Stomach (tissue), 19 donors: Measurements from ENCODE around the gene MRPL48. TPM values are rescaled to one million over a fixed set of nuclear protein-coding genes. Genes with fewer than 3 reads are reported as not detected.

Source experiments
- DNase-seq, 2 donors: peaks; one replicate each; pipeline versions ENCODE4 v3.0.0 to v3.0.0-alpha.2; 2013 to 2019
- H3K27ac ChIP-seq, 5 donors: fragments of 200-600 bp in 4 of 5; sonication (generic) in 4 of 5; one replicate each; pipeline ENCODE4 v1.5.1; 2013 to 2019; ENCODE audit warnings: mild to moderate bottlenecking in 1 of 5, moderate library complexity in 1 of 5
- H3K27me3 ChIP-seq, 3 donors: fragments of 200-600 bp; sonication (generic); one replicate each; pipeline ENCODE4 v1.5.1; 2017 to 2019; ENCODE audit warnings: mixed run types in 1 of 3
- H3K36me3 ChIP-seq, 4 donors: fragments of 200-600 bp; sonication (generic); 1 replicate in 3 of 4; 2 replicates in 1 of 4; pipeline ENCODE4 v1.5.1; 2016 to 2019
- H3K4me1 ChIP-seq, 4 donors: fragments of 200-600 bp; sonication (generic); one replicate each; pipeline ENCODE4 v1.5.1; 2016 to 2019
- H3K4me3 ChIP-seq, 4 donors: fragments of 200-600 bp; sonication (generic) in 3 of 4; one replicate each; pipeline ENCODE4 v1.5.1; 2016 to 2019; ENCODE audit warnings: mild to moderate bottlenecking in 1 of 4
- H3K9me3 ChIP-seq, 4 donors: fragments of 200-600 bp; sonication (generic); one replicate each; pipeline ENCODE4 v1.5.1; 2016 to 2019
- CTCF ChIP-seq, 7 experiments: fragments of 450-650 bp in 4 of 7; fragments of 200-600 bp in 3 of 7; sonication (generic) in 3 of 7; IDR thresholded peaks; one replicate each; pipeline ENCODE4 v1.5.1; 2016 to 2019; ENCODE audit warnings: antibody characterized with exemption in 7 of 7, control low read depth in 2 of 7, mild to moderate bottlenecking in 1 of 7
- EP300 ChIP-seq: sonication (generic); formaldehyde crosslinking; IDR thresholded peaks from one replicate; pipeline ENCODE4 v1.6.1; 2017; ENCODE audit warnings: antibody characterized with exemption
- POLR2A ChIP-seq, 4 donors: fragments of 450-650 bp; IDR thresholded peaks; one replicate each; pipeline ENCODE4 v1.6.1; 2016; ENCODE audit warnings: antibody characterized with exemption in 4 of 4, control low read depth in 2 of 4, mild to moderate bottlenecking in 1 of 4, moderate library complexity in 1 of 4
- POLR2AphosphoS5 ChIP-seq, 3 donors: sonication (generic); formaldehyde crosslinking; IDR thresholded peaks; one replicate each; pipeline ENCODE4 v1.6.1; 2016; ENCODE audit warnings: antibody characterized with exemption in 3 of 3
- WGBS, 5 donors: extraction: QIAGEN DNeasy Blood & Tissue Kit in 3 of 5; methylation state at CpG; one replicate each; pipeline versions ENCODE4 v1.1.5 to v1.1.7; 2013 to 2018; 5-methylcytosine and 5-hydroxymethylcytosine counted together
- intact Hi-C: fragments of 100-400 bp; cut with DNase I; formaldehyde crosslinking; loops from one replicate; pipeline ENCODE4 v1.15.1; 2023; ENCODE audit warnings: low total_unique reads
- long read RNA-seq, 10 donors: transcript quantifications; one replicate each; lab custom pipeline, GENCODE V29; 2026
- polyA plus RNA-seq, 3 donors: library from polyadenylated mRNA; stranded (reverse); fragments of 200-250 nt; gene quantifications; one replicate each; pipeline ENCODE4 v1.2.3, GENCODE V29; 2013
- total RNA-seq, 5 donors: library from RNA; depleted of rRNA; stranded (reverse); fragments of >200 nt; gene quantifications; one replicate each; pipeline versions ENCODE4 v1.1.0 to v1.2.3, GENCODE V29; 2014 to 2016
- donor health status: healthy with polysubstance abuse.
- donor health status: Bipolar disorder and iron deficiency.
- donor health status: healthy.

MRPL48 gene
- total RNA-seq (100 to 1,000 TPM in 1 of 5 donors, 10 to 100 TPM in 2, 1 to 10 TPM in 2; 1.2 to 118 (median 19.7) TPM), polyA plus RNA-seq (10 to 100 TPM; 36.1 to 50.5 (median 38.6) TPM)
- long read RNA-seq, donor 1, transcript MRPL48-201 (8 exons, 1,536 nt): major isoform, 6 of 7 reads
- long read RNA-seq, donor 1, partial matches to known transcripts: 0 of 7 reads
- long read RNA-seq, donor 1, other reads (novel, unspliced or antisense): 0 of 7 reads
- long read RNA-seq, donor 2, transcript MRPL48-201 (8 exons, 1,536 nt): major isoform, 5 of 8 reads
- long read RNA-seq, donor 2, partial matches to known transcripts: 0 of 8 reads
- long read RNA-seq, donor 2, other reads (novel, unspliced or antisense): 0 of 8 reads
- long read RNA-seq, donor 3, transcript MRPL48-201 (8 exons, 1,536 nt): major isoform, 5 of 6 reads
- long read RNA-seq, donor 3, partial matches to known transcripts: 0 of 6 reads
- long read RNA-seq, donor 3, other reads (novel, unspliced or antisense): 0 of 6 reads
- long read RNA-seq, donor 4, partial matches to known transcripts: 0 of 1 reads
- long read RNA-seq, donor 4, other reads (novel, unspliced or antisense): 0 of 1 reads
- long read RNA-seq, donor 5, transcript MRPL48-201 (8 exons, 1,536 nt): major isoform, 12 of 13 reads
- long read RNA-seq, donor 5, partial matches to known transcripts: 0 of 13 reads
- long read RNA-seq, donor 5, other reads (novel, unspliced or antisense): 0 of 13 reads
- long read RNA-seq, donor 6, transcript MRPL48-201 (8 exons, 1,536 nt): major isoform, 21 of 32 reads
- long read RNA-seq, donor 6, partial matches to known transcripts: 5 of 32 reads
- long read RNA-seq, donor 6, other reads (novel, unspliced or antisense): 0 of 32 reads
- long read RNA-seq, donor 7, transcript MRPL48-201 (8 exons, 1,536 nt): major isoform, 13 of 82 reads
- long read RNA-seq, donor 7, partial matches to known transcripts: 68 of 82 reads
- long read RNA-seq, donor 7, other reads (novel, unspliced or antisense): 0 of 82 reads
- long read RNA-seq, donor 8, transcript MRPL48-201 (8 exons, 1,536 nt): major isoform, 13 of 15 reads
- long read RNA-seq, donor 8, partial matches to known transcripts: 0 of 15 reads
- long read RNA-seq, donor 8, other reads (novel, unspliced or antisense): 0 of 15 reads
- long read RNA-seq, donor 9, transcript MRPL48-201 (8 exons, 1,536 nt): major isoform, 16 of 18 reads
- long read RNA-seq, donor 9, partial matches to known transcripts: 0 of 18 reads
- long read RNA-seq, donor 9, other reads (novel, unspliced or antisense): 0 of 18 reads
- long read RNA-seq, donor 10, transcript MRPL48-201 (8 exons, 1,536 nt): major isoform, 5 of 5 reads
- long read RNA-seq, donor 10, partial matches to known transcripts: 0 of 5 reads
- long read RNA-seq, donor 10, other reads (novel, unspliced or antisense): 0 of 5 reads

DNA sequence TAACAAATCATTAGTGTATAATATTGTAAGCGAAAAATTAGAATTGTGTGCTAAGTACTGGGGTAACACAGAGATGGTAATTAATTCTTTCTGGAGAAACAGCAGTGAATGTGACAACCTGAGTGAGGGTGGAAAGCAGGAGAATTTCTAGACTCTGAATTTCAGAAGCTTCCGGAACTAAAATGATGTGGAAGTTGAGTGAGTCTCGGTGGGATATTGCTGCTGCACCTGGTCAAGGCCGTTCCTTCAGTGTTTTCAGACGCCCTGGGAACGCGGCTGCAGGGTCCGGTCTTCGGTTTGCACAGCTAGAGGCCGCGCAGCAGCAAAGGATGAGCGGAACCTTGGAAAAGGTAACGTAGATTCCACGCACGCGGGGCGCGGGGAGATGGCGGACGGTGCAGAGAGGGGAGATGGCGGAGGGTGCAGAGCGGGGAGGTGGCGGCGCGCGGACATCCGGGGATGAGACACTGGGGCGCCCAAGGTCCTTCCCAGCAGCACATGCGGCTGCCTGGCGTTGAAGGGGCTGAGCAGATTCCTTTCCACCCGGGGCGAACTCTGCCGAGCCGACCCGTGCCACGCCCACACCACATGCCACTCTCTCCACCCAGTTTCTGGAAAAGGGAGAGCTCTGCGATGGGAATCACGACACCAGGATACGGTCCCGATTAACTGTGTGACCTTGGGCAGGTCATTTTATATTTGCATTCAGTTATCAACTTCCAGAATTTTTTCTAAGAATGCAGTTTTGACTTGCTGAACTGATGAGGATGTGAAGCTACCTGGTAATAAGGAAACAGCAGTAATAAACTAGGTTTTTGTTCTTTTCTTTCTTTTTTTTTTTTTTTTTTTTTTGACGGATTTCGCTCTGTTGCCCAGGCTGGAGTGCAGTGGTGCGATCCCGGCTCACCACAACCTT, at the start of gene MRPL48:
TSS of gene MRPL48 (plus strand) at position 232 of the 916 bp plus-strand sequence. CDS start at position 330, 98 bp downstream.
- H3K4me1 ChIP-seq: peaks cover 5 to 31% (median 22%) of the 10 kb centered on the region in 4 donors
- intact Hi-C loops: no loop called here
- 3 to 5% (median 4%) methylated on average over 39 to 44 of the region's 44 CpGs for WGBS, 5 donors
- DNase-seq: peak; percentile 89 to 97
- peak in 1 of 7 experiments; percentile 46 for TF ChIP-seq CTCF (IDR thresholded peaks at IDR 0.05)
- peak; percentile 48 to 72 (median 49) for TF ChIP-seq POLR2AphosphoS5 (IDR thresholded peaks at IDR 0.05)
- no peak for TF ChIP-seq EP300
- TF ChIP-seq POLR2A (IDR thresholded peaks at IDR 0.05): no peak
- peak within 1 kb of the TSS; percentile 86 to 96 (median 94) for H3K27ac ChIP-seq
- H3K9me3 ChIP-seq: no peaks in the 10 kb centered on the region
- no peaks in the 10 kb centered on the region for H3K36me3 ChIP-seq
- H3K27me3 ChIP-seq: no peaks in the 10 kb centered on the region
- H3K4me3 ChIP-seq: peak within 1 kb of the TSS; percentile 75 to 82 (median 80)

GRCh38 chr11:73743045-73743444, 44.6 kb upstream of the MRPL48 start:
- Histone ChIP-seq H3K36me3 (peaks cover 0 to 4% (median 0%) of the 10 kb centered on the region in 4 donors), H3K27me3 (no peaks in the 10 kb centered on the region), H3K4me3 (no peak overlapping the region), H3K27ac (no peak overlapping the region), H3K4me1 (peaks cover 0 to 53% (median 20%) of the 10 kb centered on the region in 4 donors), H3K9me3 (no peaks in the 10 kb centered on the region)
- TF ChIP-seq EP300 (no peak), POLR2AphosphoS5 (IDR thresholded peaks at IDR 0.05) (no peak), CTCF (IDR thresholded peaks at IDR 0.05) (no peak), POLR2A (IDR thresholded peaks at IDR 0.05) (no peak)
- 89 to 98% (median 95%) methylated on average over 7 of the region's 7 CpGs for WGBS, 5 donors
- intact Hi-C loops: no loop called here
- DNase-seq: no peak

DNA sequence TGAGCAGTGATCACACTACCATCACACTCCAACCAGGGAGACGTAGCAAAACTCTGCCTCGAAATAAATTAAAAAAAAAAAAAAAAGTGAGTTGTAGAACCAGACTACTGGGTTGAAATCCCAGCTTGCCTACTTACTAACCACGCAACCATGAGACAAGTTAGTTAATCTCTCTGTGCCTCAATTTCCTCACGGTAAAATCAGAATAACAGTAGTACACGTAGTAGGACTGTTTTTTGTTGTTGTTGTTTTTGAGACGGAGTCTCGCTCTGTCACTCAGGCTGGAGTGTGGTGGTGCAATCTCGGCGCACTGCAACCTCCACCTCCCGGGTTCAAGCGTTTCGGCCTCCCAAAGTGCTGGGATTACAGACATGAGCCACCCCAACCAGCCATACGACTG, 41.0 kb upstream of the MRPL48 start:
- Histone ChIP-seq H3K4me3 (no peak overlapping the region), H3K36me3 (peaks cover 0 to 6% (median 0%) of the 10 kb centered on the region in 4 donors), H3K9me3 (no peaks in the 10 kb centered on the region), H3K27ac (no peak overlapping the region), H3K4me1 (peaks cover 0 to 58% (median 36%) of the 10 kb centered on the region in 4 donors), H3K27me3 (no peaks in the 10 kb centered on the region)
- no peak for DNase-seq
- 94 to 96% (median 96%) methylated on average over 13 of the region's 13 CpGs for WGBS, 5 donors
- intact Hi-C loops: no loop called here
- TF ChIP-seq EP300: no peak
- no peak for TF ChIP-seq POLR2AphosphoS5 (IDR thresholded peaks at IDR 0.05)
- TF ChIP-seq CTCF (IDR thresholded peaks at IDR 0.05): no peak
- TF ChIP-seq POLR2A (IDR thresholded peaks at IDR 0.05): no peak
